H1 (cell line): ENCODE measurements around the gene KRTDAP. TPM values are rescaled to one million over a fixed set of nuclear protein-coding genes. Genes with fewer than 3 reads are reported as not detected.

Experiments used
- CTCF ChIA-PET: fragments of 300-600 bp; sonication (Branson Sonifier 250); formaldehyde crosslinking; loops from one replicate; lab custom pipeline; 2021; ENCODE audit not compliant: partially characterized antibody; lab: Charles Lee
- POLR2A ChIA-PET: fragments of 300-600 bp; sonication (Branson Sonifier 250); formaldehyde crosslinking; loops from one replicate; lab custom pipeline; 2021; ENCODE audit warnings: inconsistent platforms; ENCODE audit not compliant: partially characterized antibody; lab: Charles Lee
- DNase-seq, 2 experiments: peaks; one replicate each; pipeline versions ENCODE4 v3.0.0 to v3.0.0-alpha.2; 2010 to 2022; ENCODE audit warnings: low spot score in 2 of 2, low read depth in 1 of 2, mixed read lengths in 1 of 2
- FAIRE-seq: peaks from 2 replicates; lab custom pipeline; 2011; peaks lifted over from hg19 to GRCh38; lab: Jason Lieb, UNC
- H2AFZ ChIP-seq: 2 replicates; pipeline ENCODE4 v1.8.1; 2012; ENCODE audit warnings: low read length, inconsistent platforms
- H2AK5ac ChIP-seq: 2 replicates; pipeline ENCODE4 v1.6.1; 2013; ENCODE audit warnings: low read depth, low read length
- H2BK120ac ChIP-seq: replicated peaks from 2 replicates; pipeline ENCODE3; 2013; ENCODE audit warnings: low read depth, low read length, inconsistent platforms
- H2BK12ac ChIP-seq: 2 replicates; pipeline ENCODE4 v1.6.1; 2013; ENCODE audit warnings: low read depth, low read length
- H2BK15ac ChIP-seq: 2 replicates; pipeline ENCODE4 v1.6.1; 2013; ENCODE audit warnings: low read length
- H2BK20ac ChIP-seq: 2 replicates; pipeline ENCODE4 v1.6.1; 2013; ENCODE audit warnings: low read length
- H2BK5ac ChIP-seq: 2 replicates; pipeline ENCODE4 v1.6.1; 2013; ENCODE audit warnings: low read depth, low read length
- H3K14ac ChIP-seq: 2 replicates; pipeline ENCODE4 v1.6.1; 2013; ENCODE audit warnings: inconsistent platforms; ENCODE audit not compliant: insufficient read length
- H3K18ac ChIP-seq: 2 replicates; pipeline ENCODE4 v1.6.1; 2013; ENCODE audit warnings: low read length; ENCODE audit errors: extremely low read depth
- H3K23ac ChIP-seq: 2 replicates; pipeline ENCODE4 v1.6.1; 2013; ENCODE audit warnings: inconsistent platforms; ENCODE audit not compliant: insufficient read length
- H3K23me2 ChIP-seq: 2 replicates; pipeline ENCODE4 v1.6.1; 2013; ENCODE audit warnings: low read depth, low read length
- H3K27ac ChIP-seq: 2 replicates; pipeline ENCODE4 v1.6.1; 2011; ENCODE audit warnings: low read depth, low read length, inconsistent platforms
- H3K27me3 ChIP-seq, 4 experiments: replicated peaks in 1 of 4; 1 replicate in 1 of 4; 2 replicates in 3 of 4; pipeline versions ENCODE4 v1.6.1 to v1.8.1; 2011 to 2013; ENCODE audit warnings: low read length in 3 of 4, mild to moderate bottlenecking in 3 of 4, inconsistent platforms in 2 of 4, mixed read lengths in 2 of 4, moderate library complexity in 1 of 4; ENCODE audit not compliant: control insufficient read depth in 3 of 4, insufficient read depth in 3 of 4; ENCODE audit errors: extremely low read depth in 1 of 4
- H3K36me3 ChIP-seq, 4 experiments: 2 replicates each; pipeline versions ENCODE4 v1.6.1 to v1.8.1; 2011 to 2013; ENCODE audit warnings: mild to moderate bottlenecking in 4 of 4, low read length in 3 of 4, moderate library complexity in 2 of 4, control low read depth in 1 of 4, inconsistent platforms in 1 of 4; ENCODE audit not compliant: insufficient read depth in 4 of 4, control insufficient read depth in 2 of 4
- H3K4ac ChIP-seq: replicated peaks from 2 replicates; pipeline ENCODE3; 2013; ENCODE audit warnings: low read length, low read depth, mixed read lengths, inconsistent platforms; ENCODE audit not compliant: insufficient read length
- H3K4me1 ChIP-seq, 4 experiments: replicated peaks in 1 of 4; 1 replicate in 1 of 4; 2 replicates in 3 of 4; pipeline versions ENCODE4 v1.6.1 to v1.8.1; 2011 to 2013; ENCODE audit warnings: low read length in 3 of 4, inconsistent platforms in 2 of 4, mixed read lengths in 1 of 4; ENCODE audit not compliant: insufficient read depth in 4 of 4, control insufficient read depth in 3 of 4
- H3K4me2 ChIP-seq, 2 experiments: 2 replicates each; pipeline versions ENCODE4 v1.6.1 to v1.8.1; 2011 to 2013; ENCODE audit warnings: low read depth in 2 of 2, low read length in 2 of 2, control low read depth in 1 of 2, inconsistent platforms in 1 of 2, mild to moderate bottlenecking in 1 of 2; ENCODE audit not compliant: insufficient read depth in 1 of 2
- H3K4me3 ChIP-seq, 4 experiments: fragments of 200-600, 300-600 bp in 1 of 4; sonication (generic), shearing (Covaris generic), sonication (Bioruptor Twin) in 1 of 4; 2 replicates each; pipeline versions ENCODE4 v1.5.1 to v1.8.1; 2011 to 2016; ENCODE audit warnings: low read length in 4 of 4, low read depth in 3 of 4, control low read depth in 2 of 4, inconsistent platforms in 2 of 4, mild to moderate bottlenecking in 2 of 4, mixed read lengths in 1 of 4, moderate library complexity in 1 of 4; ENCODE audit not compliant: insufficient read depth in 2 of 4; ENCODE audit errors: extremely low read depth in 1 of 4
- H3K56ac ChIP-seq: replicated peaks from 2 replicates; pipeline ENCODE3; 2013; ENCODE audit warnings: low read depth, mild to moderate bottlenecking, mixed read lengths, low read length, inconsistent platforms; ENCODE audit not compliant: insufficient read length
- H3K79me1 ChIP-seq: 2 replicates; pipeline ENCODE4 v1.6.1; 2013; ENCODE audit warnings: low read depth, low read length, control low read depth
- H3K79me2 ChIP-seq, 2 experiments: 2 replicates each; pipeline versions ENCODE4 v1.6.1 to v1.8.1; 2012 to 2013; ENCODE audit warnings: low read length in 2 of 2, mild to moderate bottlenecking in 2 of 2, inconsistent platforms in 1 of 2; ENCODE audit not compliant: insufficient read depth in 2 of 2, control insufficient read depth in 1 of 2
- H3K9ac ChIP-seq, 4 experiments: replicated peaks in 1 of 4; 1 replicate in 1 of 4; 2 replicates in 3 of 4; pipeline versions ENCODE4 v1.6.1 to v1.8.1; 2011 to 2013; ENCODE audit warnings: low read depth in 3 of 4, low read length in 3 of 4, control low read depth in 2 of 4, mild to moderate bottlenecking in 2 of 4, moderate library complexity in 2 of 4, inconsistent platforms in 1 of 4; ENCODE audit errors: extremely low read depth in 1 of 4
- H3K9me3 ChIP-seq, 2 experiments: 2 replicates each; pipeline versions ENCODE4 v1.6.1 to v1.8.1; 2012 to 2013; ENCODE audit warnings: mild to moderate bottlenecking in 2 of 2, moderate library complexity in 2 of 2, control low read depth in 1 of 2, inconsistent platforms in 1 of 2, low read depth in 1 of 2, low read length in 1 of 2, mixed read lengths in 1 of 2; ENCODE audit not compliant: insufficient read depth in 2 of 2
- H4K20me1 ChIP-seq, 2 experiments: replicated peaks in 1 of 2; 2 replicates each; pipeline versions ENCODE3 to v1.8.1; 2011 to 2013; ENCODE audit warnings: inconsistent platforms in 2 of 2, low read length in 2 of 2, mild to moderate bottlenecking in 1 of 2; ENCODE audit not compliant: insufficient read depth in 2 of 2, control insufficient read depth in 1 of 2
- H4K5ac ChIP-seq: 2 replicates; pipeline ENCODE4 v1.6.1; 2013; ENCODE audit warnings: low read length, low read depth, mixed read lengths, inconsistent platforms; ENCODE audit not compliant: insufficient read length
- H4K8ac ChIP-seq: 2 replicates; pipeline ENCODE4 v1.8.0; 2013; ENCODE audit warnings: mild to moderate bottlenecking, moderate library complexity, low read length, inconsistent platforms; ENCODE audit not compliant: insufficient read depth; ENCODE audit errors: extremely low read depth
- H4K91ac ChIP-seq: replicated peaks from 2 replicates; pipeline ENCODE3; 2013; ENCODE audit warnings: low read length, mixed read lengths, inconsistent platforms; ENCODE audit not compliant: insufficient read length
- E2F6 ChIP-seq: IDR thresholded peaks from 2 replicates; pipeline ENCODE4 v1.6.1; 2012; ENCODE audit warnings: inconsistent platforms
- EZH2 ChIP-seq: fragments of 200-600 bp; sonication (generic); IDR thresholded peaks from 2 replicates; pipeline ENCODE4 v1.7.1; 2012; ENCODE audit warnings: low read depth, mild to moderate bottlenecking, moderate library complexity, low read length, inconsistent platforms; ENCODE audit not compliant: severe bottlenecking
- KDM1A ChIP-seq: fragments of 200-600, 300-600 bp; sonication (generic); IDR thresholded peaks from 2 replicates; pipeline ENCODE4 v1.7.1; 2016; ENCODE audit warnings: mild to moderate bottlenecking, low read length, borderline replicate concordance
- POLR2A ChIP-seq, 2 experiments: IDR thresholded peaks; 1 replicate in 1 of 2; 2 replicates in 1 of 2; pipeline ENCODE4 v1.6.1; 2011; ENCODE audit warnings: low read depth in 2 of 2, low read length in 2 of 2, mild to moderate bottlenecking in 2 of 2; ENCODE audit errors: control extremely low read depth in 1 of 2
- TAF1 ChIP-seq: IDR thresholded peaks from 2 replicates; pipeline ENCODE4 v1.6.1; 2011; ENCODE audit warnings: mild to moderate bottlenecking, low read depth, low read length
- WGBS, 2 experiments: shearing (Covaris generic) in 1 of 2; methylation state at CpG; one replicate each; pipeline versions ENCODE4 v1.1.6 to v1.1.7; 2013 to 2015; ENCODE audit warnings: low lambda C conversion rate in 2 of 2, mixed read lengths in 2 of 2, inconsistent platforms in 1 of 2, low coverage in 1 of 2, missing lambda C conversion rate in 1 of 2; ENCODE audit not compliant: insufficient replicate concordance in 2 of 2, insufficient coverage in 1 of 2, insufficient read length in 1 of 2; ENCODE audit errors: extremely low coverage in 1 of 2, missing lambda C conversion rate in 1 of 2; 5-methylcytosine and 5-hydroxymethylcytosine counted together
- polyA plus RNA-seq, 7 experiments: library from polyadenylated mRNA; depleted of rRNA in 3 of 7; stranded (reverse) in 5 of 7; unstranded in 2 of 7; fragments of >200 nt in 5 of 7; fragments of 200-250 nt in 2 of 7; gene quantifications; 1 replicate in 5 of 7; 2 replicates in 1 of 7; 4 replicates in 1 of 7; pipeline versions ENCODE4 v1.2.1 to v1.2.3, GENCODE V29; 2011 to 2013; ENCODE audit warnings: missing spikeins in 2 of 7, mixed read lengths in 2 of 7
- total RNA-seq: library from RNA; stranded (reverse); fragmentation: NEBNext Ultra II Directional; extraction: Animal tissue kit (Norgen Biotek cat#: 25700); gene quantifications from 2 replicates; pipeline ENCODE4 v1.2.1, GENCODE V29; 2021

Gene KRTDAP
- total and polyA plus RNA-seq, 2 of the 8 experiments (the other 6 are each of a cell fraction or from before 2014, with no cell fraction given), result 0.69 to 0.88 TPM

- ChIA-PET POLR2A (interaction anchor here (0.8 to 4.2 kb wide), 6 partner anchors 10 to 44 kb away, joined by 3 to 19 read pairs (median 4); no protein-coding TSS in a partner anchor), CTCF (interaction anchor here (0.6 to 2.1 kb wide), 6 partner anchors 15 to 1243 kb away, joined by 3 to 9 read pairs (median 6); partner anchors contain the start of gene DMKN)
- no peak overlapping the region for H3K23ac ChIP-seq
- H3K14ac ChIP-seq, result no peak overlapping the region
- no peaks in the 10 kb centered on the region for H3K9me3 ChIP-seq
- H2AK5ac ChIP-seq, result no peak overlapping the region
- FAIRE-seq, result no peak
- H2BK15ac ChIP-seq, result no peak overlapping the region
- H3K36me3 ChIP-seq, result no peaks in the 10 kb centered on the region
- H3K79me1 ChIP-seq, result no peaks in the 10 kb centered on the region; the same call in 1 of the 2 replicates
- peak in 1 of 2 experiments; percentile 82 for DNase-seq
- no peak overlapping the region for H3K9ac ChIP-seq
- no peak overlapping the region for H2BK20ac ChIP-seq
- H3K23me2 ChIP-seq, result peaks cover 4% of the 10 kb centered on the region; the same call in 1 of the 2 replicates
- H4K8ac ChIP-seq, result no peak overlapping the region
- peaks cover 0 to 18% (median 9%) of the 10 kb centered on the region in 4 experiments; a peak in 5 of 7 replicates for H3K4me1 ChIP-seq
- peak; percentile 90; the same call in 1 of the 2 replicates for TF ChIP-seq KDM1A
- 0 out of 2 replicates have a peak, but pooled peaks have one; percentile 29 for TF ChIP-seq TAF1
- TF ChIP-seq POLR2A (IDR thresholded peaks at IDR 0.05; ENCODE audit: control extremely low read depth in 1 of 2, low read depth in 2 of 2, low read length in 2 of 2), result peak in 1 of 2 experiments; percentile 47; a peak in 2 of 3 replicates
- no peak for TF ChIP-seq EZH2
- TF ChIP-seq E2F6, result peak; percentile 80
- peak overlapping the region; percentile 42; the same call in 1 of the 2 replicates for H2AFZ ChIP-seq
- peak overlapping the region in 3 of 4 experiments; percentile 45 to 55 (median 52); a peak in 7 of 8 replicates for H3K4me3 ChIP-seq
- H4K5ac ChIP-seq, result no peak overlapping the region
- H4K91ac ChIP-seq, result no peak overlapping the region
- H3K27ac ChIP-seq, result no peak overlapping the region
- H2BK5ac ChIP-seq, result no peak overlapping the region
- no peak overlapping the region for H2BK120ac ChIP-seq
- no peaks in the 10 kb centered on the region for H3K79me2 ChIP-seq
- H3K18ac ChIP-seq, result no peak overlapping the region; the same call in 1 of the 2 replicates
- peaks cover 0 to 17% (median 14%) of the 10 kb centered on the region in 4 experiments; a peak in 6 of 7 replicates for H3K27me3 ChIP-seq
- H2BK12ac ChIP-seq, result peak overlapping the region; percentile 46; the same call in 1 of the 2 replicates
- 31% methylated on average over 30 of the region's 30 CpGs; no CpG with 5 or more reads in 1 of the 2 experiments for WGBS, 2 experiments
- H4K20me1 ChIP-seq, result peaks cover 0 to 2% of the 10 kb centered on the region in 2 experiments
- no peak overlapping the region for H3K4ac ChIP-seq
- H3K4me2 ChIP-seq, result peak overlapping the region; percentile 62 to 83
- no peak overlapping the region for H3K56ac ChIP-seq
These were observed 43.6 kb upstream of the KRTDAP start for GRCh38 chr19:35533822-35534392.
